Stomach (tissue), 19 donors: ENCODE data around the gene LIN28B. TPM values are rescaled to one million over a fixed set of nuclear protein-coding genes. Genes with fewer than 3 reads are reported as not detected.

Experiments used
- DNase-seq, 2 donors: peaks; one replicate each; pipeline versions ENCODE4 v3.0.0 to v3.0.0-alpha.2; 2013 to 2019
- H3K27ac ChIP-seq, 5 donors: fragments of 200-600 bp in 4 of 5; sonication (generic) in 4 of 5; one replicate each; pipeline ENCODE4 v1.5.1; 2013 to 2019; ENCODE audit warnings: mild to moderate bottlenecking in 1 of 5, moderate library complexity in 1 of 5
- H3K27me3 ChIP-seq, 3 donors: fragments of 200-600 bp; sonication (generic); one replicate each; pipeline ENCODE4 v1.5.1; 2017 to 2019; ENCODE audit warnings: mixed run types in 1 of 3
- H3K36me3 ChIP-seq, 4 donors: fragments of 200-600 bp; sonication (generic); 1 replicate in 3 of 4; 2 replicates in 1 of 4; pipeline ENCODE4 v1.5.1; 2016 to 2019
- H3K4me1 ChIP-seq, 4 donors: fragments of 200-600 bp; sonication (generic); one replicate each; pipeline ENCODE4 v1.5.1; 2016 to 2019
- H3K4me3 ChIP-seq, 4 donors: fragments of 200-600 bp; sonication (generic) in 3 of 4; one replicate each; pipeline ENCODE4 v1.5.1; 2016 to 2019; ENCODE audit warnings: mild to moderate bottlenecking in 1 of 4
- H3K9me3 ChIP-seq, 4 donors: fragments of 200-600 bp; sonication (generic); one replicate each; pipeline ENCODE4 v1.5.1; 2016 to 2019
- EP300 ChIP-seq: sonication (generic); formaldehyde crosslinking; IDR thresholded peaks from one replicate; pipeline ENCODE4 v1.6.1; 2017; ENCODE audit warnings: antibody characterized with exemption
- POLR2A ChIP-seq, 4 donors: fragments of 450-650 bp; IDR thresholded peaks; one replicate each; pipeline ENCODE4 v1.6.1; 2016; ENCODE audit warnings: antibody characterized with exemption in 4 of 4, control low read depth in 2 of 4, mild to moderate bottlenecking in 1 of 4, moderate library complexity in 1 of 4
- POLR2AphosphoS5 ChIP-seq, 3 donors: sonication (generic); formaldehyde crosslinking; IDR thresholded peaks; one replicate each; pipeline ENCODE4 v1.6.1; 2016; ENCODE audit warnings: antibody characterized with exemption in 3 of 3
- WGBS, 5 donors: extraction: QIAGEN DNeasy Blood & Tissue Kit in 3 of 5; methylation state at CpG; one replicate each; pipeline versions ENCODE4 v1.1.5 to v1.1.7; 2013 to 2018; 5-methylcytosine and 5-hydroxymethylcytosine counted together
- intact Hi-C: fragments of 100-400 bp; cut with DNase I; formaldehyde crosslinking; loops from one replicate; pipeline ENCODE4 v1.15.1; 2023; ENCODE audit warnings: low total_unique reads
- long read RNA-seq, 10 donors: transcript quantifications; one replicate each; lab custom pipeline, GENCODE V29; 2026
- polyA plus RNA-seq, 3 donors: library from polyadenylated mRNA; stranded (reverse); fragments of 200-250 nt; gene quantifications; one replicate each; pipeline ENCODE4 v1.2.3, GENCODE V29; 2013
- total RNA-seq, 5 donors: library from RNA; depleted of rRNA; stranded (reverse); fragments of >200 nt; gene quantifications; one replicate each; pipeline versions ENCODE4 v1.1.0 to v1.2.3, GENCODE V29; 2014 to 2016
- TF ChIP-seq, protein P1 (sequence below), 7 experiments: fragments of 450-650 bp in 4 of 7; fragments of 200-600 bp in 3 of 7; sonication (generic) in 3 of 7; IDR thresholded peaks; one replicate each; pipeline ENCODE4 v1.5.1; 2016 to 2019; ENCODE audit warnings: antibody characterized with exemption in 7 of 7, control low read depth in 2 of 7, mild to moderate bottlenecking in 1 of 7
- donor health status: healthy with polysubstance abuse.
- donor health status: Bipolar disorder and iron deficiency.
- donor health status: healthy.

The LIN28B gene, protein sequence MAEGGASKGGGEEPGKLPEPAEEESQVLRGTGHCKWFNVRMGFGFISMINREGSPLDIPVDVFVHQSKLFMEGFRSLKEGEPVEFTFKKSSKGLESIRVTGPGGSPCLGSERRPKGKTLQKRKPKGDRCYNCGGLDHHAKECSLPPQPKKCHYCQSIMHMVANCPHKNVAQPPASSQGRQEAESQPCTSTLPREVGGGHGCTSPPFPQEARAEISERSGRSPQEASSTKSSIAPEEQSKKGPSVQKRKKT
- total RNA-seq (not detected), polyA plus RNA-seq (not detected)
- long read RNA-seq, donor 1 = 0 reads
- long read RNA-seq, donor 2 = 0 reads
- long read RNA-seq, donor 3 = 0 reads
- long read RNA-seq, donor 4 = 0 reads
- long read RNA-seq, donor 5 = 0 reads
- long read RNA-seq, donor 6 = 0 reads
- long read RNA-seq, donor 7 = 0 reads
- long read RNA-seq, donor 8 = 0 reads
- long read RNA-seq, donor 9 = 0 reads
- long read RNA-seq, donor 10 = 0 reads

DNA sequence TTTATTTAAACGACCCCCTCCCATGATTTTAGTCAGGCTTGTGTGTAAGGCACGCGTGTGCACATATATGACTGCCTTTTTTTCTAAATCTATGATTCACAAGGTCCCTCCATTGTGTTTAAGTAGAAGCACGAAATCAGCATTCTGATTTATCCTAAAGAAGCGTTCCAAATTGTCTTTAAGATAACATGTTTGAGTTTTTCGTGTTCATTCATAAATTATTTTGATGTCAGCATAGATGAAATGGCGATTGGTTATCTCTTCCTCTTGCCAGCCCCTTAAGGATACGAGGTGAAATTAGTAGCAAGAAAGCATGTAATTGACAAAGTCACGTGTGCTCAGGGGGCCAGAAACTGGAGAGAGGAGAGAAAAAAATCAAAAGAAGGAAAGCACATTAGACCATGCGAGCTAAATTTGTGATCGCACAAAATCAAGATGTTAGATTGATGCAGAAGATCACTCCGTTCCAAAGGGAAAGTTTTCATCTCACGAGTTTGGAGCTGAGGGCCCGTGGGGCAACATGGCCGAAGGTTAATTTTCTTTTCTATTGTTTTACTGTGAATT lies at the start of gene LIN28B:
Gene LIN28B (plus strand): TSS at position 377 of the 564 bp plus-strand sequence. CDS start 144 bp downstream, at position 521.
- peak in 1 of 2 donors; percentile 18 for DNase-seq
- intact Hi-C loops = no loop called here
- Histone ChIP-seq H3K27me3 (peaks cover 15 to 92% (median 79%) of the 10 kb centered on the region in 3 donors), H3K36me3 (no peaks in the 10 kb centered on the region), H3K27ac (no peak within 1 kb of the TSS), H3K4me3 (no peak within 1 kb of the TSS), H3K4me1 (peaks cover 0 to 10% (median 4%) of the 10 kb centered on the region in 4 donors), H3K9me3 (peaks cover 0 to 14% (median 6%) of the 10 kb centered on the region in 4 donors)
- WGBS, 5 donors = 5 to 10% (median 7%) methylated on average over 15 of the region's 15 CpGs
- TF ChIP-seq, protein P1, sequence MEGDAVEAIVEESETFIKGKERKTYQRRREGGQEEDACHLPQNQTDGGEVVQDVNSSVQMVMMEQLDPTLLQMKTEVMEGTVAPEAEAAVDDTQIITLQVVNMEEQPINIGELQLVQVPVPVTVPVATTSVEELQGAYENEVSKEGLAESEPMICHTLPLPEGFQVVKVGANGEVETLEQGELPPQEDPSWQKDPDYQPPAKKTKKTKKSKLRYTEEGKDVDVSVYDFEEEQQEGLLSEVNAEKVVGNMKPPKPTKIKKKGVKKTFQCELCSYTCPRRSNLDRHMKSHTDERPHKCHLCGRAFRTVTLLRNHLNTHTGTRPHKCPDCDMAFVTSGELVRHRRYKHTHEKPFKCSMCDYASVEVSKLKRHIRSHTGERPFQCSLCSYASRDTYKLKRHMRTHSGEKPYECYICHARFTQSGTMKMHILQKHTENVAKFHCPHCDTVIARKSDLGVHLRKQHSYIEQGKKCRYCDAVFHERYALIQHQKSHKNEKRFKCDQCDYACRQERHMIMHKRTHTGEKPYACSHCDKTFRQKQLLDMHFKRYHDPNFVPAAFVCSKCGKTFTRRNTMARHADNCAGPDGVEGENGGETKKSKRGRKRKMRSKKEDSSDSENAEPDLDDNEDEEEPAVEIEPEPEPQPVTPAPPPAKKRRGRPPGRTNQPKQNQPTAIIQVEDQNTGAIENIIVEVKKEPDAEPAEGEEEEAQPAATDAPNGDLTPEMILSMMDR (IDR thresholded peaks at IDR 0.05) = no peak
- TF ChIP-seq POLR2A (IDR thresholded peaks at IDR 0.05) (no peak), EP300 (no peak), POLR2AphosphoS5 (IDR thresholded peaks at IDR 0.05) (no peak)

DNA sequence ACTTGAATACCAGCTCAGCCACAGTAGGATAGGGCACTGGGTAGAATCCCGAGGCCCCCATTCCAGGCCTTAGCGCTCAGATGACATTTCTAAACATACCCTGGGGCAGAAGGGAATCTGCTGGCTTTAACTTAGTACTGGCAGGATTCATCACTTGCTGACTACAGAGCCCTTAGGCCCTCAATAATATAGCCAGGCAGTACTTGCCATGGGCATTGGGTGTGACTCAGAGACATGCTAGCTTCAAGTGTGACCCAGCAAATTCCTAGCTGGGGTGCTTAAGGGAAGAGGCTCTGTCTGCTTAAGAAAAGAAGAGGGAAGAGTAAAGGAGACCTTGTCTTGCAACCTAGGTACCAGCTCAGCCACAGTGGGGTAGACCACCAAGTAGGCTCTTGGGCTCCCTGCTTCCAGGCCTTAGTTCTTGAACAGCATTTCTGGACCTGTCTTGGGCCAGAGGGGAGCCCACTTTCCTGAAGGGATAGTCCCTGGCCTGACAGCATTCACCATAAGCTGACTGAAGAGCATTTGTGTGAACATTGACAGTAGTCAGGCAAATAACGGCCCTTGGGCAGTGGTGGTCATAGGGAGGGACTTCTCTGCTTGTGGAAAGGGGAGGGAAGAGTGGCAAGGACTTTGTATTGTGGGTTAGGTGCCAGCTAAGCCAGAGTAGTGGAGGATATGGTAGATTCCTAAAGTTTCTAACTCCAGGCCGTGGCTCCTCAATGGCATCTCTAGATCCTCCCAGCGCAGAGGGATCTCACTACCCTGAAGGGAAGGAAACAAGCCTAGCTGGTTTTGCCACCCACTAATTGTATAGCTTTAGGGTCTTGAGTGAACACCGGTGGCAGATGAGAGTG lies 48.6 kb upstream of the LIN28B start:
- WGBS, 5 donors = 82 to 85% (median 85%) methylated on average over 6 of the region's 6 CpGs

DNA sequence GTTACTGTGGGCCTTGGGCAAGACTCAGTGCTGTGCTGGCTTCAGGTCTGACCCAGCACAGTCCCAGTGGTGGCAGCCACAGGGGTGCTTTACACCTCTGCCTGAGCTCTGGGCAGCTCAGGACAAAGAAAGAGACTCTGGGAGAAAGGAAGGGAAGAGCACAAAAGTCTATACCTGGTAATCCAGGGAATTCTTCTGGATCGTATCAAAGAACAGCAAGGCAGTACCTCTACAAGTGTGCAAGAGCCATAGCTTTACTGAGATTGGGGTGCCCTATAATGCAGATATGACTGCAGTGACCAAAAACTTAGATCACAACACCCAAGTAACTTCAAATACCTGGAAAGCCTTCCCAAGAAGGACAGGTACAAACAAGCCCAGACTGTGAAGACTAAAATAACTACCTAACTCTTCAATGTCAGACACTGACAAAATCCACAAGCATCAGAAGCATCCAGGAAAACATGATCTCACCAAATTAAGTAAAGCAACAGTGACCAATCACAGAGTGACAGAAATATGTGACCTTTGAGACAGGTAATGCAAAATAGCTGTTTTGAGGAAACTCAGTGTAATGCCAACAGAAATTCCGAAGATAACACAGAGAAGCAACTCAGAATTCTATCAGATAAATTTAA lies 47.9 kb upstream of the LIN28B start:
- WGBS, 5 donors = 77 to 88% (median 81%) methylated on average over 2 of the region's 2 CpGs
- no peak overlapping the region for H3K4me3 ChIP-seq
- no peak for TF ChIP-seq POLR2AphosphoS5 (IDR thresholded peaks at IDR 0.05)
- TF ChIP-seq, protein P1 (IDR thresholded peaks at IDR 0.05) = no peak
- TF ChIP-seq POLR2A (IDR thresholded peaks at IDR 0.05) = no peak
- TF ChIP-seq EP300 = no peak
- no peaks in the 10 kb centered on the region for H3K36me3 ChIP-seq
- DNase-seq = no peak
- H3K27me3 ChIP-seq = no peaks in the 10 kb centered on the region
- H3K4me1 ChIP-seq = no peaks in the 10 kb centered on the region
- no peak overlapping the region for H3K27ac ChIP-seq
- H3K9me3 ChIP-seq = peaks cover 0 to 10% (median 5%) of the 10 kb centered on the region in 4 donors
- intact Hi-C loops = no loop called here

More for the DNA sequence above, 48.6 kb upstream of the LIN28B start:
- H3K4me3 ChIP-seq = no peak overlapping the region
- no peaks in the 10 kb centered on the region for H3K27me3 ChIP-seq
- no peaks in the 10 kb centered on the region for H3K4me1 ChIP-seq
- no peak for TF ChIP-seq POLR2AphosphoS5 (IDR thresholded peaks at IDR 0.05)
- TF ChIP-seq POLR2A (IDR thresholded peaks at IDR 0.05) = no peak
- TF ChIP-seq, protein P1 (IDR thresholded peaks at IDR 0.05) = no peak
- no peak for TF ChIP-seq EP300
- no peak for DNase-seq
- intact Hi-C loops = no loop called here
- H3K9me3 ChIP-seq = peaks cover 0 to 12% (median 9%) of the 10 kb centered on the region in 4 donors
- H3K27ac ChIP-seq = no peak overlapping the region
- no peaks in the 10 kb centered on the region for H3K36me3 ChIP-seq
